Left renal cortex interstitium (tissue), 4 donors: ENCODE data around the gene DPP6. TPM values are rescaled to one million over a fixed set of nuclear protein-coding genes. Genes with fewer than 3 reads are reported as not detected.
A peak's percentile ranks its signal among the peaks of the same experiment; 100 is the strongest.
"Not testable (repeated sequence)": the region's sequence is repeated elsewhere in the genome, so short reads cannot be mapped to it uniquely, and the experiment has no call there.

Experiments used
- DNase-seq, 4 donors: peaks; one replicate each; pipeline ENCODE4 v3.0.0-alpha.2; 2013; ENCODE audit warnings: low read depth in 4 of 4, low spot score in 2 of 4, missing footprints in 1 of 4
- polyA plus RNA-seq, 4 donors: library from polyadenylated mRNA; unstranded; fragments of 120-200 nt; gene quantifications; one replicate each; pipeline ENCODE4 v1.2.1, GENCODE V29; 2013; ENCODE audit not compliant: insufficient read length in 4 of 4

Gene DPP6
- polyA plus RNA-seq, 4 donors, result 44.0 to 60.4 (median 52.3) TPM

DNA sequence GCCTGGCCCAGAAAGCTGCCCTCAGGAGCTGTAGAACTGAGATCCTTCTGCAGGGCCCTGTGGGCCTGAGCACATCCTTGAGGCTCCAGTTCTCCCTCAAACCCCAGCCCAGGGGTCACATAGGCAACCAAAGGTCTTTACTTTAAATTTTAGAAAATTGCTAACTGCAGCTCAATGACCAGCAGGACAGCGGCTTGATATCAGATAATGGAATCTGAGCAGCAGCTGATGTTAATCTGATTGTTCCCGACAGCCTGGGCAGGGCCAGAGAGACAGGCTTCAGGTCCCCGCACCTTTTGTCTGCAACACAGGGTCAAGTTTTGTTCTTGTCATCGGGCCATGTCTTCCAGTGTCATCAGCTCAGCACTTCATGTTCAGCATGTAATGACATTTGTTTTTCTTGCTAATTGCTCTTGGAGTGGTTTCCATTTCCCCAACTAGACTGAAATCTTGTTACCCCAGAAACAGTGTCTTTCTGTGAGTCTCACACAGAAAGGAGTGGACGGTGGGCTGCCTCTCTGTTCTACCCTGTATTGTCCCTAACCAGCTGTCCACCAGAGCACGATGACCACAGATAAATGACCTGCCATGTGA is 859.8 kb downstream of the DPP6 start:
- DNase-seq, result no peak

- DNase-seq, result no peak
Measured at GRCh38 chr7:154912871-154913637, 860.9 kb downstream of the DPP6 start.

DNA sequence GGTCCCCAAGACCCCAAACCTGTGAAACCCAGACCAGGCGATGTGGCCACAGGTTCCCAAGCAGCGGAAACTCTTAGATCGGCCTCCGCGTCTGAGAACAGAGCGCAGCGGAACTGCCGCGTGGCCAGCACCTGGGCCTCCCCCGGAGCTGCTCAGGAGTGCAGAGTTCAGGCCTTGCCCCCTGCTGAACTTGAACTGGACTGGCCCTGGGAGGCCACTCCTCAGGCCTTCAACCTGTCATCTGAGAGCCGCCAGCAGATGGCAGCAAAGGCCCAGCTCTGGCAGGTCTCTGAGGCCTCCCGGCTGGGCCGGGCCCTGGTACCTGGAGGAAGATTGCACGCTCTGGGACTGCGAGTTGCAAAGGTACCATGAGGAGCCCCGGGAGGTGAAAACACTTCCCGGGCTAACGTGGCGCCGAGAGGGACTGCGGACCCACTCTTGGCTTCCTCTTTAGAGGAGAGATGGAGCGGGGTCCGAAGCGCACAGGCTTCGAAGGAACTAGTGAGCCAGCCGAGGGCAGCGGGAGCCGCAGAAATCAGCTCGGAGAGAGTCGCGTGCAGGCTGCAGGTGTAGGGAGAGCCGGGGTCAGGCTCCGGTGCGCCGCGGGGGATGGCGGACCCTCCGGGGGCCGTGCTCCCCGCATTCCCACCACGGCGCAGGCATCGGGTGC is 861.6 kb downstream of the DPP6 start:
- DNase-seq, result peak; percentile 53 to 68 (median 60)

DNA sequence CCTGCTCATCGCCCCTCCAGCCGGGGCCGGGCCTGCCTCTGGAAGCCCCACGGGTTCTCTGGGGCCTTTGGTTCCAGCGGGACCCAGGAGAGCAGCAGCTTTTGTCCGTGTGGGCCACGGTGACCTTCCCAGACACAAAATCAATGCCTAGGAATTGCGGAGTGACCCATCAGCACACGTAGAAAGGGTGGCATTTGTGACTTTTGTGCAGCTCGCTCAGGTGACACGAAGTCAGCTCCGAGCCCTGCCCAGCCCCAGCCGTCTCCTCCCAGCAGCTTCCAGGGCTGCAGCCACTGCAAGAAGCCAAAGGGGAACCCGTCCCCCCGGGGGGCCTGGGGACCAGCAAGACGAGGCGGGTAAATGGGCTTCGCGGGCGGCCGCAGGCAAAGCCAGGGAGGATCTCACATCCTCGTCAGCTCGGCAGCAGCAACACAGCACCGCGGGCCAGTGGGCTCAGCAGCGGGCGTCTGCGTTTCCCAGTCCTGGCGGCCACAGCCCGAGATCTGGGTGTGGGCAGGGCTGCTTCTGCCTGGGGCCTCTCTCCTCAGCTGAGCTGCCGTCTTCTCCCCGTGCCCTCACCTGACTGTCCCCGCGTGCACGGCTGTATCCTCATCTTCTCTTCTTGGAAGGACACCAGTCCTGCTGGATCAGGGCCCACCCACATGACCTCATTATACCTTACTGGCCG is 862.3 kb downstream of the DPP6 start:
- no peak for DNase-seq

DNA sequence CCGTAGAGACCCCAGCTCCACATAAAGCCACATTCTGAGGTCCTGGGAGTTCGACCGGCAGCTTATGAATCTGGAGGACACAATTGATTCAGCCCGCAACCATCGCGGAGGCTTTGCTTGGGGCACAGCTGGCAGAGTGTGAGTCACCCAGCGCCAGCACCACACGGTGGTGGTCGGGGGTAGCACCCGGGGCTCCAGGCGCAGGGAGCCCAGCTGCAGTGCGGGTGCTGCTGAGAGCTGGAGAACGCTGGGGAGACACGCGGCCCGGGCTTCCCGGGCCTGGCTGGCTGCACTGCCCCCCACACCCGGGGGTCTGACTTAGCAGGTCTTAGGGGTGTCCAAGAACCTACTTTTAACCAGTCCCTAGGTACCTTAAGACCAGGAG is 862.8 kb downstream of the DPP6 start:
- no peak for DNase-seq

DNA sequence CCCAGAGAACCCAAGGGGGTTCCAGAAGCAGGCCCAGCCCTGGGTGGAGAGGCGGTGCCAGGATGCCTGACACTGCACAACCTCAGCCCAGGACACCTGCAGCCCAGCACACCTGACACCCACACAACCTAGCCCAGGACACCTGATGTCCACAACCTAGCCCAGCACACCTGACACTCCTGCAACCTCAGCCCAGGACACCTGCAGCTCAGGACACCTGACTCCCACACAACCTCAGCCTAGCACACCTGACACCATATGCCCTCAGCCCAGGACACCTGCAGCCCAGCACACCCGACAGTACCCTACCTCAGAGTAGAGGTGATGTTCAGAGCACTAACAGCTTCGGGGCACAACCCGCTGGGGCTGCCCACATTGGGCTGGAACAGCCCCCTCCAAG is 863.4 kb downstream of the DPP6 start:
- no peak for DNase-seq

DNA sequence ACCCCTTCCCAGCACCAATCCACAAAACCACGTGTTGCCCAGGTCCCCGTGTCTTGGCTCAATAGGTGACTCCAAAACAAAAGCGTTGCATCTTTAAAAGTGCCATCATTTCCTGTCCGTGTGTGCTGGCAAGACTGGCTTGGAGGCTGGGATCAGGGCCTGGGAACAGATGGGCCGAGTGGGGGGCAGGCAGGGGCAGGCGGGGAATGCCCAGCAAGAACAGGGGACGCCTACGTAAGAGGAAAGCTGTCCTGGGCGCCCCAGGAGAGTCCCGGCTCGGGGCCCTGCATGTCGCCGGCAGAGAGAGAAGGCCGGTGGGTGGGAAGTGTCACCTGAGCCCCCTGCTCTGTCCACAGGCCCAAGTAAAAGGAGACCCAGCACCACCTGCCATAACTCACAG is 864.2 kb downstream of the DPP6 start:
- no peak for DNase-seq

DNA sequence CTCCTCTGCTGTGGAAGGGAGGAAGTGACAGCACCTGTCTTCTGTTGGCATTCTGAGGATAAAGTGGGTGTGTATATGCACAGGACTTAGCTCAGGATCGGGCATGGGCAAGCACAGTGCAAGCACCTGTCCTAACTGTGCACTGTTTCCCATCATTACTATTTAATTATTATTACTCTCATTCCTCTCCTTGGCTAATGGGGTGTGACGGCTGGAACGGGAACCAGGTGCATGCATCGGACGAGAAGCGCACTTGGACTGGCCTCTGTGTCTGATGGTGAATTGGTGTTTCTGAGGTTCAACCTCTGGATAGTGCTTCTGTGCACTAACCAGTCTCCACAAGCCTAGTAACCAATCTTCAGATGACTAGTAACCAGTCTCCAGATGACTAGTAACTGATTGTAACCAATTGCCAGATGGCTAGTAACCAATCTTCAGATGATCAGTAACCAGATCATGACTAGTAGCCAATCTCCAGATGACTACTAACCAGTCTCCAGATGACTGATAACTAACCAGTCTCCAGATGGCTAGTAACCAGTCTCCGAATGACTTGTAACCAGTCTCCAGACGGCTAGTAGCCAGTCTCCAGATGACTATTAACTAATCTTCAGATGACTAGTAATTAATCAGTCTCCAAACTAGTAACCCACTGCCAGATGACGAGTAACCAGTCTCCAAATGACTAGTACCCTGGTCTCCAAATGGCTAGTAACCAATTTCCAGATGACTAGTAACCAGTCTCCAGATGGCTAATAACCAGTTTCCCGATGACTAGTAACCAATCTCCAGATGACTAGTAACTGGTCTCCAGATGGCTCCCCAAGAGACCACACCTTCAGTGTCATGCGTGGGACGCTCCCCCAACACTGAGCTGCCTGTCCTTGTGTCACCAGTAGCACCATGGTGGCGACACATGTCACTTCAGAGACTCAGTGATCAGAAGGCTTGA is 864.9 kb downstream of the DPP6 start:
- no peak for DNase-seq

- DNase-seq, result no peak
Measured at GRCh38 chr7:154917808-154918160, 865.6 kb downstream of the DPP6 start.

DNA sequence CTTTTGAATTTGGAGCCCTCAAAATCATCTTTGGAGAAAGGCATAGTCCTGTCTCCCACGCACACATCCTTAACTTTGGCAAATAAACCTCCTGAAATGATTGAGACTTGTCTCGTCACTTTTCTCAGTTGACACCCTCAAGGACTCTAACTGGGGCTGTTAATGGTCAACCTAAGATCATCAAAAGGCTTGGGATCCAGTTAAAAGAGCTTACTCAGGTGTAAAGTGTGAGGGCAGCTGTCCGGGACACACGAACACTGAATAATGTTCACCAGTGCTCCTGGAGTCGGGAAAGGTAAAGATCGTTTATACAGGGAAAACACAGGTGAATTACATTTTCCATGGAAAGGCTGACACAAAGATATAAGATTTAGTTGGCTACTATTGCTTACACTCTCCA is 866.1 kb downstream of the DPP6 start:
- DNase-seq, result no peak

- no peak for DNase-seq
Measured at GRCh38 chr7:154918741-154919140, 866.5 kb downstream of the DPP6 start.

- no peak for DNase-seq
Measured at GRCh38 chr7:154919344-154920225, 867.4 kb downstream of the DPP6 start.

DNA sequence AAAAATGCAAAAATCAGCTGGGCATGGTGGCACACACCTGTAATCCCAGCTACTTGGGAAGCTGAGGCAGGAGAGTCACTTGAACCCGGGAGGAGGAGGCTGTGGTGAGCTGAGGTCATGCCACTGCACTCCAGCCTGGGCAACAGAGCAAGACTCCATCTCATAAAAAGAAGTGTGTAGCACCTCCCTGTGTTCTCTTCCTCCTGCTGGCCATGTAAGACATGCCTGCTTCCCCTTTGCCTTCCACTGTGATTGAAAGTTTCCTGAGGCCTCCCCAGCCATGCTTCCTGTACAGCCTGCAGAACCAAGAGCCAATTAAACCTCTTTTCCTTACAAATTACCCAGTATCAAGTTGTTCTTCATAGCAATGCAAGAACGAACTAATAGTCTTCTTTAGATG is 870.3 kb downstream of the DPP6 start:
- not testable (repeated sequence) for DNase-seq

GRCh38 chr7:154927624-154928125 is 875.5 kb downstream of the DPP6 start:
- peak; percentile 65 to 82 (median 69) for DNase-seq

- DNase-seq, result peak; percentile 90 to 99 (median 94)
Measured at GRCh38 chr7:154928136-154929005, 876.2 kb downstream of the DPP6 start.

GRCh38 chr7:154929006-154929726 is 877.0 kb downstream of the DPP6 start:
- DNase-seq, result no peak

DNA sequence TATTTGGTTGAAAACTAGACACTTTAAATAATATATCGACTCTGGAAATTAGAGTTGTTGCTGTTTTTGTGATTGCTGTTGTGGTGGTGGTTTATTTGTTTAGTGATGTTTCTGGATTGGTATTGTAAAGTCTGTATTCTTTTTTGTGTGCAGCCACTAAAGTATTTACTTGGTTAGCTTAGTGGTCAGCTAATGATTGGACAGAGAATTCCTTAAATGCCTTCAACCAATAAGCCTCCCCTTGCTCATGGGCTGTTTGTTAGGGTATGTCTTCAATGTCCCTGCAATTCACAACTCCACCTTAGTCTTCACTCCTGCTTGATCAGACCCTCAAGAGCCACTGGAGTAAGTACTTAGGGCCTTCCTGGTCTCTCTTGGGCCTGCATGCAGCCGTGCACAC is 879.7 kb downstream of the DPP6 start:
- no peak for DNase-seq
